GM12878 (cell line): ENCODE measurements around the gene DUSP16. TPM values are rescaled to one million over a fixed set of nuclear protein-coding genes. Genes with fewer than 3 reads are reported as not detected.

Experiments used
- ATAC-seq: fragments of 200-7000 bp; cut with Tn5 transposase; 3 replicates; pipeline ENCODE4 v1.9.1; 2020; ENCODE audit warnings: mild to moderate bottlenecking, moderate library complexity
- BruUV-seq: library from RNA; stranded (reverse); fragments of 400-500 nt; replicated peaks from 2 replicates; lab custom pipeline; 2021; lab: Mats Ljungman, UMichigan
- CTCF ChIA-PET: fragments of 300-600 bp; sonication (Branson Sonifier 250); formaldehyde crosslinking; extraction: SDS; loops from one replicate; lab custom pipeline; 2021; ENCODE audit warnings: inconsistent platforms; lab: Yijun Ruan, JAX
- POLR2A ChIA-PET: fragments of 350-600 bp; formaldehyde crosslinking; extraction: SDS; loops from one replicate; lab custom pipeline; 2021; ENCODE audit warnings: inconsistent platforms; lab: Charles Lee
- RAD21 ChIA-PET: fragments of 300-600 bp; sonication (Branson Sonifier 250); formaldehyde crosslinking; loops from one replicate; lab custom pipeline; 2023; ENCODE audit warnings: antibody characterized with exemption; ENCODE audit not compliant: unreplicated experiment; lab: Charles Lee
- SMC1A ChIA-PET: fragments of 300-600 bp; sonication (Branson Sonifier 250); formaldehyde crosslinking; loops from one replicate; lab custom pipeline; 2023; ENCODE audit not compliant: unreplicated experiment, uncharacterized antibody; lab: Charles Lee
- DNase-seq: peaks from one replicate; pipeline ENCODE4 v3.0.0-alpha.2; 2011; ENCODE audit warnings: low read depth, low spot score
- FAIRE-seq: peaks from 3 replicates; lab custom pipeline; 2011; peaks lifted over from hg19 to GRCh38; lab: Jason Lieb, UNC
- H2AFZ ChIP-seq: 2 replicates; pipeline ENCODE4 v1.6.0; 2011; ENCODE audit warnings: low read depth, low read length, control low read depth; ENCODE audit not compliant: control insufficient read depth
- H3K27ac ChIP-seq: 2 replicates; pipeline ENCODE4 v1.5.1; 2011; ENCODE audit warnings: control low read depth; ENCODE audit not compliant: control insufficient read depth, insufficient read depth
- H3K27me3 ChIP-seq, 2 experiments: replicated peaks in 1 of 2; 2 replicates each; pipeline versions ENCODE4 v1.6.0 to v1.6.1; 2011; ENCODE audit warnings: low read length in 1 of 2; ENCODE audit not compliant: control insufficient read depth in 2 of 2, insufficient read depth in 2 of 2
- H3K36me3 ChIP-seq, 2 experiments: 2 replicates each; pipeline ENCODE4 v1.5.1; 2011; ENCODE audit warnings: low read length in 1 of 2; ENCODE audit not compliant: control insufficient read depth in 2 of 2, insufficient read depth in 2 of 2
- H3K4me1 ChIP-seq: 2 replicates; pipeline ENCODE4 v1.6.1; 2011; ENCODE audit warnings: mild to moderate bottlenecking, low read length, moderate library complexity, mixed read lengths; ENCODE audit not compliant: control insufficient read depth, insufficient read depth
- H3K4me2 ChIP-seq: 2 replicates; pipeline ENCODE4 v1.6.0; 2011; ENCODE audit warnings: control low read depth; ENCODE audit not compliant: control insufficient read depth, insufficient read depth
- H3K4me3 ChIP-seq: fragments of 200-600 bp; sonication (generic); 2 replicates; pipeline ENCODE4 v1.5.1; 2016
- H3K79me2 ChIP-seq: 2 replicates; pipeline ENCODE4 v1.6.0; 2011; ENCODE audit warnings: low read length; ENCODE audit not compliant: control insufficient read depth, insufficient read depth
- H3K9ac ChIP-seq: 2 replicates; pipeline ENCODE4 v1.8.0; 2011; ENCODE audit warnings: low read length, control low read depth, mixed read lengths; ENCODE audit not compliant: control insufficient read depth, insufficient read depth
- H3K9me3 ChIP-seq: replicated peaks from 3 replicates; pipeline ENCODE4 v1.5.1; 2011; ENCODE audit warnings: mild to moderate bottlenecking, low read length; ENCODE audit not compliant: control insufficient read depth, insufficient read depth
- H4K20me1 ChIP-seq: 2 replicates; pipeline ENCODE4 v1.6.0; 2011; ENCODE audit not compliant: control insufficient read depth, insufficient read depth
- GABPA ChIP-seq: IDR thresholded peaks from 2 replicates; pipeline ENCODE4 v1.6.1; 2014; ENCODE audit warnings: antibody characterized with exemption, low read depth, mild to moderate bottlenecking, inconsistent platforms
- RUNX3 ChIP-seq: IDR thresholded peaks from 2 replicates; pipeline ENCODE4 v1.6.1; 2012; ENCODE audit warnings: low read length, inconsistent platforms
- SPI1 ChIP-seq: IDR thresholded peaks from 2 replicates; pipeline ENCODE4 v1.6.1; 2011; ENCODE audit warnings: low read depth, mild to moderate bottlenecking, low read length, moderate library complexity, borderline replicate concordance; ENCODE audit not compliant: insufficient read depth
- TCF12 ChIP-seq: IDR thresholded peaks from 2 replicates; pipeline ENCODE4 v1.6.1; 2011; ENCODE audit warnings: low read depth, mild to moderate bottlenecking, low read length
- WRNIP1 ChIP-seq: IDR thresholded peaks from 2 replicates; pipeline ENCODE4 v1.6.1; 2011; ENCODE audit warnings: low read depth, low read length, improper control_type of control experiment, borderline replicate concordance
- WGBS: methylation state at CpG from one replicate; pipeline ENCODE4 v1.1.6; 2016; ENCODE audit warnings: low lambda C conversion rate; ENCODE audit not compliant: insufficient replicate concordance, insufficient coverage; ENCODE audit errors: missing lambda C conversion rate; 5-methylcytosine and 5-hydroxymethylcytosine counted together
- in situ Hi-C: fragments of 300-500 bp; cut with MboI; formaldehyde crosslinking; loops from 9 replicates; pipeline ENCODE4 v1.14.3; 2018; ENCODE audit warnings: mixed read lengths
- intact Hi-C: fragments of 100-400 bp; cut with micrococcal nuclease; formaldehyde crosslinking; loops from one replicate; pipeline ENCODE4 v1.14.2; 2022; ENCODE audit not compliant: unreplicated experiment
- polyA plus RNA-seq, 11 experiments: library from polyadenylated mRNA; depleted of rRNA in 4 of 11; unstranded in 6 of 11; stranded (reverse) in 5 of 11; fragments of >200 nt; fragmentation: Nextera tagmentation in 4 of 11; fragmentation: Illumina TruSeq in 1 of 11; extraction: Ambion mirVana in 4 of 11; extraction: Trizol in 1 of 11; gene quantifications; 1 replicate in 1 of 11; 2 replicates in 10 of 11; pipeline versions ENCODE4 v1.2.1 to v1.2.3, GENCODE V29; 2011 to 2016; ENCODE audit warnings: inconsistent platforms in 2 of 11, missing spikeins in 2 of 11, low read depth in 1 of 11
- total RNA-seq, 4 experiments: library from RNA; depleted of rRNA in 3 of 4; stranded (reverse); fragments of >200 nt in 3 of 4; fragmentation: Illumina TruSeq in 1 of 4; extraction: Trizol in 1 of 4; gene quantifications; 2 replicates each; pipeline versions ENCODE4 v1.2.1 to v1.2.3, GENCODE V29; 2013 to 2021
- TF ChIP-seq, protein P1 (sequence below): IDR thresholded peaks from 2 replicates; pipeline ENCODE4 v1.6.1; 2011; ENCODE audit warnings: mild to moderate bottlenecking, low read depth, low read length, moderate library complexity; ENCODE audit not compliant: insufficient replicate concordance

DUSP16 gene
- total and polyA plus RNA-seq, 10 of the 15 experiments (the other 5 are each of a cell fraction or from before 2014, with no cell fraction given), result 3.9 to 75.3 (median 26.8) TPM

DNA sequence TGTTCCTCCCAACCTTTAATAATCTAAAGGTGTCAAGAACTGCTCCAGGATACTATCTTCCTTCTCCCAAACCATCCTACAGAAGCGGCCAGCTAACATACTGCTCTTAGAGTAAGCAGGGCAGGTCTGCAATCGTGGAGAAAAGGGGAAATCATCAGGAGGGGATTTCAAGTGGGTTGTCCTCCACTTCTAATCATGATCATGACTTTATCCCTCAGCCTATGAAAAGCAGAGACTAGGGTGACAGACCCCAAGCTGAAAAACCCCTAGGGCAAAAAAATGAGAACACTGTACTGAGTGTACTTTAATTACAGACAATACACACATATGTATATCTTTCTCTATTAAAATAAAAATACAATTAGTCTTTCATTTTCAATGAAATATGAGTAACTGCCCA is 13.9 kb downstream of the DUSP16 start:
- H3K4me2 ChIP-seq, result no peak overlapping the region
- peaks cover 17% of the 10 kb centered on the region for H3K4me1 ChIP-seq
- intact Hi-C loops (no loop called here), in situ Hi-C loops (no loop called here)
- no peak overlapping the region for H2AFZ ChIP-seq
- H3K9me3 ChIP-seq, result no peaks in the 10 kb centered on the region
- 50% methylated on average over 2 of the region's 2 CpGs for WGBS
- FAIRE-seq (no peak), DNase-seq (no peak), ATAC-seq (peak; percentile 54)
- H3K4me3 ChIP-seq, result no peak overlapping the region
- no TSS peak for BruUV-seq
- no peaks in the 10 kb centered on the region for H4K20me1 ChIP-seq
- H3K27me3 ChIP-seq, result no peaks in the 10 kb centered on the region
- peaks cover 16% of the 10 kb centered on the region for H3K79me2 ChIP-seq
- TF ChIP-seq SPI1, result peak; percentile 37; the same call in 1 of the 2 replicates
- TF ChIP-seq, protein P1, sequence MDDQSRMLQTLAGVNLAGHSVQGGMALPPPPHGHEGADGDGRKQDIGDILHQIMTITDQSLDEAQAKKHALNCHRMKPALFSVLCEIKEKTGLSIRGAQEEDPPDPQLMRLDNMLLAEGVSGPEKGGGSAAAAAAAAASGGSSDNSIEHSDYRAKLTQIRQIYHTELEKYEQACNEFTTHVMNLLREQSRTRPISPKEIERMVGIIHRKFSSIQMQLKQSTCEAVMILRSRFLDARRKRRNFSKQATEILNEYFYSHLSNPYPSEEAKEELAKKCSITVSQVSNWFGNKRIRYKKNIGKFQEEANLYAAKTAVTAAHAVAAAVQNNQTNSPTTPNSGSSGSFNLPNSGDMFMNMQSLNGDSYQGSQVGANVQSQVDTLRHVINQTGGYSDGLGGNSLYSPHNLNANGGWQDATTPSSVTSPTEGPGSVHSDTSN, result no peak
- CTCF ChIA-PET, result interaction anchor here (0.9 to 1.4 kb wide), 4 partner anchors 10 to 97 kb away, joined by 3 to 7 read pairs (median 4); no protein-coding TSS in a partner anchor
- H3K27ac ChIP-seq, result no peak overlapping the region
- RAD21 ChIA-PET, result interaction anchor here (0.6 to 3.4 kb wide), 8 partner anchors 10 to 188 kb away, joined by 3 to 12 read pairs (median 6); no protein-coding TSS in a partner anchor
- SMC1A ChIA-PET, result interaction anchor here (0.7 to 4.2 kb wide), 16 partner anchors 10 to 191 kb away, joined by 3 to 20 read pairs (median 4); partner anchors contain the start of gene CREBL2
- POLR2A ChIA-PET, result interaction anchor here (0.6 to 3.6 kb wide), 10 partner anchors 11 to 171 kb away, joined by 3 to 29 read pairs (median 4); no protein-coding TSS in a partner anchor
- peaks cover 0 to 5% of the 10 kb centered on the region in 2 experiments; a peak in 2 of 4 replicates for H3K36me3 ChIP-seq
- no peak overlapping the region for H3K9ac ChIP-seq

DNA sequence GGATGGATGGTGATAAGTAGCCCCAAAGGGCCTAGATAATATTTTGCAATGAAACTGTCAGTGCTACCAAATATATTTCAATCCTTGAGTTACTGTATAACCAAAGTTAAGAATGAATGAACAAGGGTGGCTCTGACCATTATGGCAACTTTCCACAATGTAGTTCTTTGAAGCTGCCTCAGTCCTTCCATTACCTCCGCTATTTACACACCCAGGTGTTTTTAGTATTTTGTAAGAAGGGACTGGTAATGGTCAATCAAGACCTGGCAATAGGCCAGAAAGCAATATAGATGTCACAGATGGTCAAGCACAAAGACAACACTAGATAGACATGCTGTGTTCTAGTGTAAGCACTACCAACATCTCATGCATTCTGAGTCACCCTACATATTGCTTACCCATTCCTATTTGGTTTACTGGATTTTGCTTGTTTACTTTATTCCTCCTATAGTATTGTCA is 16.3 kb downstream of the DUSP16 start:
- no peak for FAIRE-seq
- in situ Hi-C loops, result no loop called here
- TF ChIP-seq GABPA, result no peak
- TF ChIP-seq TCF12, result no peak
- no peak for TF ChIP-seq WRNIP1
- TF ChIP-seq RUNX3, result no peak
- TF ChIP-seq, all 136 proteins: peak for 0
- no peaks in the 10 kb centered on the region for H3K9me3 ChIP-seq
- H3K79me2 ChIP-seq, result peaks cover 4% of the 10 kb centered on the region
- no peak overlapping the region for H3K27ac ChIP-seq
- H3K36me3 ChIP-seq, result peaks cover 0 to 3% of the 10 kb centered on the region in 2 experiments; a peak in 1 of 4 replicates
- no peak overlapping the region for H2AFZ ChIP-seq
- intact Hi-C loops, result no loop called here
- H3K4me1 ChIP-seq, result peaks cover 10% of the 10 kb centered on the region; the same call in 1 of the 2 replicates
- H3K4me3 ChIP-seq, result no peak overlapping the region
- H3K9ac ChIP-seq, result no peak overlapping the region
- CTCF ChIA-PET, result interaction anchor here (0.6 to 1.7 kb wide), 4 partner anchors 9 to 167 kb away, joined by 3 to 9 read pairs (median 3); no protein-coding TSS in a partner anchor
- POLR2A ChIA-PET, result interaction anchor here (0.6 to 3.6 kb wide), 5 partner anchors 8 to 35 kb away, joined by 3 to 29 read pairs (median 4); no protein-coding TSS in a partner anchor
- BruUV-seq, result TSS peak; percentile 7
- ATAC-seq, result peak; percentile 9; the same call in 1 of the 3 replicates
- H3K27me3 ChIP-seq, result no peaks in the 10 kb centered on the region
- no peaks in the 10 kb centered on the region for H4K20me1 ChIP-seq
- SMC1A ChIA-PET, result interaction anchor here (0.6 to 4.2 kb wide), 9 partner anchors 8 to 191 kb away, joined by 3 to 20 read pairs (median 5); no protein-coding TSS in a partner anchor
- DNase-seq, result no peak
- H3K4me2 ChIP-seq, result no peak overlapping the region
- RAD21 ChIA-PET, result interaction anchor here (1.3 to 1.9 kb wide), 7 partner anchors 9 to 155 kb away, joined by 3 to 8 read pairs (median 4); no protein-coding TSS in a partner anchor
- WGBS, result 84% methylated on average over 1 of the region's 1 CpG
